ENCODE results near the gene RNF40.

GRCh38 chr16:30805370-30806169 is 43.4 kb downstream of the RNF40 start:
- TF ChIP-seq, protein P1, sequence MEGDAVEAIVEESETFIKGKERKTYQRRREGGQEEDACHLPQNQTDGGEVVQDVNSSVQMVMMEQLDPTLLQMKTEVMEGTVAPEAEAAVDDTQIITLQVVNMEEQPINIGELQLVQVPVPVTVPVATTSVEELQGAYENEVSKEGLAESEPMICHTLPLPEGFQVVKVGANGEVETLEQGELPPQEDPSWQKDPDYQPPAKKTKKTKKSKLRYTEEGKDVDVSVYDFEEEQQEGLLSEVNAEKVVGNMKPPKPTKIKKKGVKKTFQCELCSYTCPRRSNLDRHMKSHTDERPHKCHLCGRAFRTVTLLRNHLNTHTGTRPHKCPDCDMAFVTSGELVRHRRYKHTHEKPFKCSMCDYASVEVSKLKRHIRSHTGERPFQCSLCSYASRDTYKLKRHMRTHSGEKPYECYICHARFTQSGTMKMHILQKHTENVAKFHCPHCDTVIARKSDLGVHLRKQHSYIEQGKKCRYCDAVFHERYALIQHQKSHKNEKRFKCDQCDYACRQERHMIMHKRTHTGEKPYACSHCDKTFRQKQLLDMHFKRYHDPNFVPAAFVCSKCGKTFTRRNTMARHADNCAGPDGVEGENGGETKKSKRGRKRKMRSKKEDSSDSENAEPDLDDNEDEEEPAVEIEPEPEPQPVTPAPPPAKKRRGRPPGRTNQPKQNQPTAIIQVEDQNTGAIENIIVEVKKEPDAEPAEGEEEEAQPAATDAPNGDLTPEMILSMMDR (IDR thresholded peaks at IDR 0.05; ENCODE audit: poor library complexity): no peak
- TF ChIP-seq EZH2 (IDR thresholded peaks at IDR 0.05; ENCODE audit: borderline replicate concordance) (no peak), EZH2phosphoT487 (IDR thresholded peaks at IDR 0.05; ENCODE audit: low read depth, severe bottlenecking, unreplicated experiment) (no peak)
